NCI-H2029 (cell line): Measurements from ENCODE around the gene CSH2.
"Not testable (repeated sequence)": the region's sequence is repeated elsewhere in the genome, so short reads cannot be mapped to it uniquely, and the experiment has no call there.

ENCODE experiments used
- DNase-seq: peaks from one replicate; lab custom pipeline; 2025; lab: John Stamatoyannopoulos, UW

The CSH2 gene

DNA sequence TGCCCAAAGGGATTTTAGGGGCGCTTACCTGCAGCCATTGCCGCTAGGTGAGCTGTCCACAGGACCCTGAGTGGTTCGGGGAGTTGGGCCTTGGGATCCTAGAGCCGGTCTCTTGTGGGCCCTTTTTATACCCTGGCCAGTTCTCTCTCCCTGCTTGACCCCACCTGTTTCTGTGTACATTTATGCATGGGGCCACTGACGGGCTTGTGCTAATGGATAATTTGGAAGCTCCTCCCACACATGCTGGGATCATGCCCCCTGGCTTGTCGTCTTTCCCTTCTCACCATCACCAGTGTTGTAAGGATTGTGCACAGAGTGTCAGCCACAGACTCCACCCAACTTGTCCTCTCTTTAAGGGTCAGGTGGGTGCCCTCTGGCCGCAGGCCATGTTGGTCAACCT is at the start of gene CSH2:
TSS of gene CSH2 (minus strand) at position 101 of the 400 bp plus-strand sequence. CDS start at position 38, 63 bp downstream.
- DNase-seq = not testable (repeated sequence)

DNA sequence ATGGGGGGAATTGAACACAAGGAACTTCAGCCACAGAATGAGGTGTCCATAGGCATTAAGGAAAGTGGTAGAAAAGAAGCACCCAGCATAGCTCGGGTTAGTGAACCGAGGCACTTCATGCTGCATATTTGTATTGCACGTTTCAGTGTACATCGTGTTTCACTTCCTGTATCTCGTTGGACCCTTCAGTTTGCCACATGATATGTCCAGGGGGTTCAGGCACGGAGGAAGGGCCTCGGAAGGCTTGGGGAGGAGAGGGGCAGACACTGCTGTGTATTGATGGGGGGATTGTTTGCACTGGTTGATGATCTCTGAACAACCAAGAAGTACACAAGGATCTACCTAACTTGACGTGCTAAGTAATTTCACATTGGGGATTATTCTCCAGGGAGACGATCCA is 48.9 kb upstream of the CSH2 start:
- not testable (repeated sequence) for DNase-seq

DNA sequence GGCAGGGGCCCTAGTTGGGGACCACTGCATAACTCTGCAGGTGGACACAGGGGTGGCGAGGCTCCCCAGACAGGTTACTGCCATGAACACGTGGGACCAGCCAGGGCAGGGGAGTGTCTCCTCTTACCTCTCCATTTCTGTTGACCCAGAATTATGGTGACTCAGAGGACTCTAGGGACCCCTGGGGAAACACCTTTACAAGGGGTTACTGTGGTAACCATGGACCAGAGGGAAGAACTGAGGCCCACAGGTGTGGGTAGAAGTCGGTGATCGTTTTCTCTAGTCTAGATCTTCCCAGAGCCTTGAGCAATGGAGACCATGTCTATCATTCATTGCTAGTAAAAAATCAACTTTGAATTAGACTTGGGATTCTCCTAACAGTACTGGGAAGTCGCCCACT is 47.3 kb upstream of the CSH2 start:
- DNase-seq = not testable (repeated sequence)

DNA sequence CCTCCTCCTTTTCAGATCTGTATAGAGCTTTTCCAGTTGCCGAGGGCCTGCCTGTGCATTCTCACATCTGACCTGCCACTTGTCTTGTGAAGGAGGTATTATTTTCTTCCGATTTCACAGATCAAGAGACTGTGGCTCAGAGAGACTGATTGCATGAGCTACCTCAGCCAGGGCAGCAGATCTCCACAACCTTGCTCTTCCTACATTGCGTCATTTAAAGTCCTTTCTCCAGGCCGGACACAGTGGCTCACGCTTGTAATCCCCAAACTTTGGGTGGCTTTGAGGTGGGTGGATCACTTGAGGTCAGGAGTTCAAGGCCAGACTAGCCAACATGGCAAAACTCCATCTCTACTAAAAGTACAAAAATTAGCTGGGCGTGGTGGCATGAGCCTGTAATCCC is 46.6 kb upstream of the CSH2 start:
- not testable (repeated sequence) for DNase-seq

DNA sequence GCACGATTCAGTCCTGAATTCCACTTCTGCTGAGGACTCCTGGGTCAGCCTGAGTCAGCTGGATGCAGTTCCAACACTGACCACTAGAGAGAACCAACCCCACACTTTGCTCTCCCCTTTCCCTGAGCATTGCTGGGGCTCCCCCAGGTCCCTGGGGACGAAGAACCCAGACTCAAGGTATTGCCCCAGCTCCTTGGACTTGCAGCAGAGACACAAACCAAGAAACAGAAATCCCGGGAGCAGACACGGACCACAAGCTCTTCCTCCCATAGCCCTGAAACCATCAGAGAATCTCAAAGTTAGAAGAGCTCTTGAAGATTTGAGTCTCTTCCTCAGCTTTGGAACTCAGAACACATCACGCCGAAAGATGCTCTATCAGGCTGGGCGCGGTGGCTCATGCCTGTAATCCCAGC is 45.8 kb upstream of the CSH2 start:
- peak; percentile 3 for DNase-seq

DNA sequence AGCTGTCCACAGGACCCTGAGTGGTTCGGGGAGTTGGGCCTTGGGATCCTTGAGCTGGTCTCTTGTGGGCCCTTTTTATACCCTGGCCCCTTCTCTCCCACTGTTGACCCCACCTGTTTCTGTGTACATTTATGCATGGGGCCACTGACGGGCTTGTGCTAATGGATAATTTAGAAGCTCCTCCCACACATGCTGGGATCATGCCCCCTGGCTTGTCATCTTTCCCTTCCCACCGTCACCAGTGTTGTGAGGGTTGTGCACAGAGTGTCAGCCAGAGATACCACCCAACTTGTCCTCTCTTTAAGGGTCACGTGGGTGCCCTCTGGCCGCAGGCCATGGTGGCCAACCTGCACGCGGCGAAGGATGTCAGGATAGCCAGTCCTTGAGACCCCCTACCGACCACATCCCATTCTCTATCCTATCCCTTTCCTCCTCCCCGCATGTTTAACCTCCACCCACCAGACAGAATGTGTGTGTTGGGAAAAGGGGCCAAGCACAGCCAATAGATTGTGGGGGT is 45.4 kb upstream of the CSH2 start, which contains the start of gene GH1:
TSS of gene GH1 (minus strand) at position 51 of the 517 bp plus-strand sequence. CDS start 63 bp downstream, outside the sequence.
- not testable (repeated sequence) for DNase-seq

DNA sequence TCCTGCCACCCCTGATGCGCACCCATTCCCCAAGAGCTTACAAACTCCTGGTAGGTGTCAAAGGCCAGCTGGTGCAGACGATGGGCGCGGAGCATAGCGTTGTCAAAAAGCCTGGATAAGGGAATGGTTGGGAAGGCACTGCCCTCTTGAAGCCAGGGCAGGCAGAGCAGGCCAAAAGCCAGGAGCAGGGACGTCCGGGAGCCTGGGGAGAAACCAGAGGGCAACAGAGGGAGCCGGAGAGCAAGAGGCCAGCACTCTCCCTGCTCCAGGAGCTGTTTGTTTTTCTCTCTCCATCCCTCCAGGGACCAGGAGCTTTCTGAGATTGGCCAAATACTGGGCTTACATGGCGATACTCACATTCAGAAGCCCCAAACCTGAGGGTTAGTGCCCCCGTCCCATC is 44.8 kb upstream of the CSH2 start:
- no peak for DNase-seq

DNA sequence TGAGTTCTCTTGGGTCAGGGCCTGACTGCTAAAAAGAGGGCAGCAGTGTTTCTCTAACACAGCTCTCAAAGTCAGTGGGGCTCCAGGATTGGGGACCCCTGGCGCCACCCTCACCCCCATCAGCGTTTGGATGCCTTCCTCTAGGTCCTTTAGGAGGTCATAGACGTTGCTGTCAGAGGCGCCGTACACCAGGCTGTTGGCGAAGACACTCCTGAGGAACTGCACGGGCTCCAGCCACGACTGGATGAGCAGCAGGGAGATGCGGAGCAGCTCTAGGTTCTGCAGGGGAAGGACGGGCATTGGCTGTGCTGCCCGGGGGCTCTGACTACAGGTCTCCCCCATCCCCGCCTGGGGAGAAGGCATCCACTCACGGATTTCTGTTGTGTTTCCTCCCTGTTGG is 44.2 kb upstream of the CSH2 start:
- no peak for DNase-seq

DNA sequence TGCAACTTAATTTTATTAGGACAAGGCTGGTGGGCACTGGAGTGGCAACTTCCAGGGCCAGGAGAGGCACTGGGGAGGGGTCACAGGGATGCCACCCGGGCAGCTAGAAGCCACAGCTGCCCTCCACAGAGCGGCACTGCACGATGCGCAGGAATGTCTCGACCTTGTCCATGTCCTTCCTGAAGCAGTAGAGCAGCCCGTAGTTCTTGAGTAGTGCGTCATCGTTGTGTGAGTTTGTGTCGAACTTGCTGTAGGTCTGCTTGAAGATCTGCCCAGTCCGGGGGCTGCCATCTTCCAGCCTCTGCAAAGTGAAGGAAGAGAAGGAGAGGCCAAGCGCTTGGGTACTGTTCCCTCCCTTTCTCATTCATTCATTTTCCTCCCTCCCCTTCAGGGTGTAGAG is 43.7 kb upstream of the CSH2 start:
- DNase-seq = not testable (repeated sequence)

DNA sequence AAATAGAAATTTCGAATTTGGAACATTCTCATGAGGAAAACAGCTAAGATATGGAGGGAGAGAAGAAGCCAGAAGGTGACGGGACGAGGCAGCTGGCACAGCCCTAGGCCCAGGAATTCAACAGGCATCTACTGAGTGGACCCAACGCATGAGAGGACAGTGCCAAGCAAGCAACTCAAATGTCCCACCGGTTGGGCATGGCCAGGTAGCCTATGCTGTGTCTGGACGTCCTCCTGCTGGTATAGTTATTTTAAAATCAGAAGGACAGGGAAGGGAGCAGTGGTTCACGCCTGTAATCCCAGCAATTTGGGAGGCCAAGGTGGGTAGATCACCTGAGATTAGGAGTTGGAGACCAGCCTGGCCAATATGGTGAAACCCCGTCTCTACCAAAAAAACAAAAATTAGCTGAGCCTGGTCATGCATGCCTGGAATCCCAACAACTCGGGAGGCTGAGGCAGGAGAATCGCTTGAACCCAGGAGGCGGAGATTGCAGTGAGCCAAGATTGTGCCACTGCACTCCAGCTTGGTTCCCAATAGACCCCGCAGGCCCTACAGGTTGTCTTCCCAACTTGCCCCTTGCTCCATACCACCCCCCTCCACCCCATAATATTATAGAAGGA is 43.2 kb upstream of the CSH2 start:
- no peak for DNase-seq

DNA sequence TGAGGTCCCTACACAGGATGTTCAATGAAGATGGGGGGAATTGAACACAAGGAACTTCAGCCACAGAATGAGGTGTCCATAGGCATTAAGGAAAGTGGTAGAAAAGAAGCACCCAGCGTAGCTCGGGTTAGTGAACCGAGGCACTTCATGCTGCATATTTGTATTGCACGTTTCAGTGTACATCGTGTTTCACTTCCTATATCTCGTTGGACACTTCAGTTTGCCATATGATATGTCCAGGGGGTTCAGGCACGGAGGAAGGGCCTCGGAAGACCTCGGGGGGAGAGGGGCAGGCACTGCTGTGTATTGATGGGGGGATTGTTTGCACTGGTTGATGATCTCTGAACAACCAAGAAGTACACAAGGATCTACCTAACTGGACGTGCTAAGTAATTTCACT is 42.3 kb upstream of the CSH2 start:
- DNase-seq = not testable (repeated sequence)

DNA sequence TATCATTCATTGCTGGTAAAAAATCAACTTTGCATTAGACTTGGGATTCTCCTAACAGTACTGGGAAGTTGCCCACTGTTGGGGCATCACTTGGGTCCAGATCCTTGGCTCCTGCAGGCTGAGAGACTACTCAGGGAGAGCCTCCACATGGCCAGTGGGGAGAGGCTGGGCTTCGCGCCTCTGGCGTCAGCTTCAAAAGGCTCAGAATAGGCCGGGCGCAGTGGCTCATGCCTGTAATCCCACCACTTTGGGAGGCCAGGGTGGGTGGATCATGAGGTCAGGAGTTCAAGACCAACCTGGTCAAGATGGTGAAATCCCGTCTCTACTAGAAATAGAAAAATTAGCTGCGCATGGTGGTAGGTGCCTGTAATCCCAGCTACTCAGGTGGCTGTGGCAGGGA is 41.0 kb upstream of the CSH2 start:
- no peak for DNase-seq

DNA sequence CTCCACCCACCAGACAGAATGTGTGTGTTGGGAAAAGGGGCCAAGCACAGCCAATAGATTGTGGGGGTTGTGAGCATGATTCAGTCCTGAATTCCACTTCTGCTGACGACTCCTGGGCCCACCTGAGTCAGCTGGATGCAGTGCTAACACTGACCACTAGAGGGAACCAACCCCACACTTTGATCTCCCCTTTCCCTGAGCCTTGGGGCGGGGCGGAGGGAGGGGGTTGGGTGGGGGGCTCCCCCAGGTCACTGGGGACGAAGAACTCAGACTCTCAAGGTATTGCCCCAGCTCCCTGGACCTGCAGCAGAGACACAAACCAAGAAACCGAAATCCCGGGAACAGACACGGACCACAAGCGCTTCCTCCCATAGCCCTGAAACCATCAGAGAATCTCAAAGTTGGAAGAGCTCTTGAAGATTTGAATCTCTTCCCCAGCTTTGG is 38.2 kb upstream of the CSH2 start:
- DNase-seq = no peak

DNA sequence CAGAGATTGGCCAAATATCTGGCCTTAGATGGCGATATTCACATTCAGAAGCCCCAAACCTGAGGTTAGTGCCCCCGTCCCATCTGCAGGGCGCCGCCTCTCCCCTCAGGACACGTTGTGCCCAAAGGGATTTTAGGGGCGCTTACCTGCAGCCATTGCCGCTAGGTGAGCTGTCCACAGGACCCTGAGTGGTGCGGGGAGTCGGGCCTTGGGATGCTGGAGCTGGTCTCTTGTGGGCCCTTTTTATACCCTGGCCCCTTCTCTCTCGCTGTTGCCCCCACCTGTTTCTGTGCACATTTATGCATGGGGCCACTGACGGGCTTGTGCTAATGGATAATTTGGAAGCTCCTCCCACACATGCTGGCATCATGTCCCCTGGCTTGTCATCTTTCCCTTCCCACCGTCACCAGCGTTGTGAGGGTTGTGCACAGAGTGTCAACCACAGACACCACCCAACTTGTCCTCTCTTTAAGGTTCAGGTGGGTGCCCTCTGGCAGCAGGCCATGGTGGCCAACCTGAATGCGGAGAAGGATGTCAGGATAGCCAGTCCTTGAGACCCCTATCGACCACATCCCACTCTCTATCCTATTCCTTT is 37.7 kb upstream of the CSH2 start, which contains the start of gene CSHL1:
TSS of gene CSHL1 (minus strand) at position 218 of the 595 bp plus-strand sequence. CDS start at position 156, 62 bp downstream.
- DNase-seq = no peak

DNA sequence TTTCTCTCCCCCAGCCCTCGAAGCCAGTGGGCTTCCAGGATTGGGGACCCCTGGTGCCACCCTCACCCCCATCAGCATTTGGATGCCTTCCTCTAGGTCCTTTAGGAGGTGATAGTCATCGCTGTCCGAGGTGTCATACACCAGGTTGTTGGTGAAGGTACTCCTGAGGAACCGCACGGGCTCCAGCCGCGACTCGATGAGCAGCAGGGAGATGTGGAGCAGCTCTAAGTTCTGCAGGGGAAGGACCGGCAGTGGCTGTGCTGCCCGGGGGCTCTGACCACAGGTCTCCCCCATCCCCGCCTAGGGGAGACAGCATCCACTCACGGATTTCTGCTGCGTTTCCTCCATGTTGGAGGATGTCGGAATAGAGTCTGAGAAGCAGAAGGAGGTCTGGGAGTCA is 36.6 kb upstream of the CSH2 start:
- no peak for DNase-seq

DNA sequence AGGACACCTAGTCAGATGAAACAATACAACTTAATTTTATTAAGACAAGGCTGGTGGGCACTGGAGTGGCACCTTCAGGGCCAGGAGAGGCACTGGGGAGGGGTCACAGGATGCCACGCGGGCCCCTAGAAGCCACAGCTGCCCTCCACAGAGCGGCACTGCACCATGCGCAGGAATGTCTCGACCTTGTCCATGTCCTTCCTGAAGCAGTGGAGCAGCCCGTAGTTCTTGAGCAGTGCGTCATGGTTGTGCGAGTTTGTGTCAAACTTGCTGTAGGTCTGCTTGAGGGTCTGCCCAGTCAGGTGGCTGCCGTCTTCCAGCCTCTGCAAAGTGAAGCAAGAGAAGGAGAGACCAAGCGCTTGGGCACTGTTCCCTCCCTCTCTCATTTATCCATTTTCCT is 36.1 kb upstream of the CSH2 start:
- DNase-seq = not testable (repeated sequence)

DNA sequence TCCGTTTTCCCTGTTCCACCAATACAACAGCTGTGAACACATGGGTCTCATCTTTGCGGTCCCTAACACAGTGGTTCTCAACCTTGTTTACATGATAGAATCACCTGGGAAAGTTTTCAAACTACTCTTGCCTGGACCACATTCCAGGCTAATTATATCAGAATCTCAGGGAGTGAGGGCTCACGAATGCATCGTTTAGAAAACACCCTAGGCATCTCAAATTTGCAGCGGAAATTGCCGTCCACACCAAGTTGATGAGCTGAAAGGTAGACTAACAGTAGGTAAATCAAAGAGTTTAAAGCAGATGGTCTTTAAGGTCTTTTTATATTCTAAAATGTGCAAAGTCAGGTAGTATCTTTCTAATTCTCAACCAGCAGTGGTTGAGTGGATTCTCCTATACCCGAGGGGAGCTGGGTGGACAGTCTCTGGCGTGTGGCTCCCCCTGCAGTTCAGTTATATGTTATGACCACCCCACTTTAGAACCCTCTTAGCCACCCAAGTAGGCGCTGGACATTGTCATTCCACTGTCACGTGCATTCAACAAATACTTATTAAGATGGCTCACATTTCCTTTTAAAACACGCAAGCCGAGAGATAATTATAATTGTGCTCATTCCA is 33.8 kb upstream of the CSH2 start:
- not testable (repeated sequence) for DNase-seq

DNA sequence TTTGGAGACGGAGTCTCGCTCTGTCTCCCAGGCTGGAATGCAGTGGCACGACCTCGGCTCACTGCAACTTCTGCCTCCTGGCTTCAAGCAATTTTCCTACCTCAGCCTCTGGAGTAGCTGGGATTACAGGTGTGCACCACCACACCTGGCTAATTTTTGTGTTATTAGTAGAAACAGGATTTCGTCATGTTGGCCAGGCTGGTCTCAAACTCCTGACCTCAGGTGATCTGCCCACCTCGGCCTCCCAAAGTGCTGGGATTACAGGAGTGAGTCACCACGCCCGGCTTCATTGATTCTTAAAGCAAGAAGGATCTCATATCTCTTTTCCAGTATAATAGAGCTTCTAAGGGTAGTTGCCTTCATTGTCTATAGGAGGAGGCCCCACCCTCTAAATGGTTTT is 31.3 kb upstream of the CSH2 start:
- DNase-seq = not testable (repeated sequence)

DNA sequence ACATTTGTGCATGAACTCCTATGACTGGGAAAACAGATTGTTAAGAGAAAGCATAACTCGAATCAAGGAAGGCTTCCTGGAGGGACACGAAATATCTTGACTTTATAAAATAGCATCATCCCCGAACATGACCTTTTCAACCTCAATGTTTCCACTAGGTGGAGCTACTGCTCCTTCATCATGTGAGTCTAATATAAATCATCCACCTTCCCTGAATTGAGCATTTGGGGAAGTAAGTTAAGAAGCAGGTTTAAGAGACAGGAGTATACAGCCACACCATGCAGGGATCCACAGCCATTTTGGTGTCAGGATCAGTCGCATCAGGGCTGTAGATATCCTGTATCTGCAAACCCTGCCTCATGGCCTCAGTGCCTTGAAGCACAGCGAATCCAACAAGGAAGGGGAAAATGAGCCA is 30.3 kb upstream of the CSH2 start:
- DNase-seq = not testable (repeated sequence)

DNA sequence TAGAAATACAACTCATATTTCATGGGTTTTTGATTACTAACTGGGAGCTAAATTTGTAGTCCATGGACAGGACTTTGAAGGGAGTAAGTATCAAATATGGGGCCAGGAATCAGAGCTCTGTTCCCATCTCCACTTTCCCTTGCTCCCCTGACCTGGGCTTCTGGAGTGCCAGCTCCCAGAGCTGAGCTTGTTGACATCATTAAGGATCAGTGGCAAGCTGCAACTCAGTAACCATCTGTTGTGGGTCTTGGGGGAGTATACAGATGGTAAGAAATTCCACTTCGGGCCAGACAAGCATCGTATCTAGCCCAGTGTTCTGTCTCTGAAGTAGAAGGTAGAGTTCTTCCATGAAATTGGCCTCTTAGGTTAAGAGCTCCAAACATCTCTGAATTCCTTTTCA is 28.5 kb upstream of the CSH2 start:
- not testable (repeated sequence) for DNase-seq

DNA sequence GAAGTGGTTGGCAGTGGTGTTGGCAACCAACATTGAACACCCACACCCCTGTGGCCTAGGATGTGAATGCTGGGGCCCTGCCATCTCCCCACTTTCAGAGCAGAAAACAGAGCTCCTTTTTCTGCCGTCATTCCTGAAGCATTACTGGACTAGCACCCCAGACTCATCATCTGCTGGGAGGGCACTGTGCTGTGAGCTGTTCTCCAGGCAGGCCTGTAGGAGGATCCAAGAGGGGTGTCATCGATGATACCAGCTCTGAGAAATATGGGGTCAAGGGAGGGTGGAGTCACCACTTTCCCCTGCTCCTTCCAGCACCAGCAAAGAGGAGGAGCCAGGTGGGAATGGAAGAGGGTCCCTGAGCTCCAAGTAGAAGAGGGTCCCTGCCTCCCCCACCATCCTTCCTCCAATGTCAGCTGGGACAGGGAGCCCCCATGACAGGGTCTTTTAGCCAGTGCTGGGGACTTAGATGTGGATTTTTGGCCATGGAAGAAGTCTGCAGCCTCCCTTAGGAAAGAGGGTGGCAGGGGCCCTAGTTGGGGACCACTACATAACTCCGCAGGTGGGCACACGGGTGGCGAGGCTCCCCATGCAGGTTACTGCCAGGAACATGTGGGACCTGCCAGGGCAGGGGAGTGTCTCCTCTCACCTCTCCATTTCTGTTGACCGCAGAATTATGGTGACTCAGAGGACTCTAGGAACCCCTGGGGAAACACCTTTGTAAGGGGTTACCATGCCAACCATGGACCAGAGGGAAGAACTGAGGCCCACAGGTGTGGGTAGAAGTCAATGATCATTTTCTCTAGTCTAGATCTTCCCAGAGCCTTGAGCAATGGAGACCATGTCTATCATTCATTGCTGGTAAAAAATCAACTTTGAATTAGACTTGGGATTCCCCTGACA is 25.7 kb upstream of the CSH2 start:
- DNase-seq = not testable (repeated sequence)
